ENCODE results near the gene AKNA.
A peak's percentile ranks its signal among the peaks of the same experiment; 100 is the strongest.

Gene AKNA

DNA sequence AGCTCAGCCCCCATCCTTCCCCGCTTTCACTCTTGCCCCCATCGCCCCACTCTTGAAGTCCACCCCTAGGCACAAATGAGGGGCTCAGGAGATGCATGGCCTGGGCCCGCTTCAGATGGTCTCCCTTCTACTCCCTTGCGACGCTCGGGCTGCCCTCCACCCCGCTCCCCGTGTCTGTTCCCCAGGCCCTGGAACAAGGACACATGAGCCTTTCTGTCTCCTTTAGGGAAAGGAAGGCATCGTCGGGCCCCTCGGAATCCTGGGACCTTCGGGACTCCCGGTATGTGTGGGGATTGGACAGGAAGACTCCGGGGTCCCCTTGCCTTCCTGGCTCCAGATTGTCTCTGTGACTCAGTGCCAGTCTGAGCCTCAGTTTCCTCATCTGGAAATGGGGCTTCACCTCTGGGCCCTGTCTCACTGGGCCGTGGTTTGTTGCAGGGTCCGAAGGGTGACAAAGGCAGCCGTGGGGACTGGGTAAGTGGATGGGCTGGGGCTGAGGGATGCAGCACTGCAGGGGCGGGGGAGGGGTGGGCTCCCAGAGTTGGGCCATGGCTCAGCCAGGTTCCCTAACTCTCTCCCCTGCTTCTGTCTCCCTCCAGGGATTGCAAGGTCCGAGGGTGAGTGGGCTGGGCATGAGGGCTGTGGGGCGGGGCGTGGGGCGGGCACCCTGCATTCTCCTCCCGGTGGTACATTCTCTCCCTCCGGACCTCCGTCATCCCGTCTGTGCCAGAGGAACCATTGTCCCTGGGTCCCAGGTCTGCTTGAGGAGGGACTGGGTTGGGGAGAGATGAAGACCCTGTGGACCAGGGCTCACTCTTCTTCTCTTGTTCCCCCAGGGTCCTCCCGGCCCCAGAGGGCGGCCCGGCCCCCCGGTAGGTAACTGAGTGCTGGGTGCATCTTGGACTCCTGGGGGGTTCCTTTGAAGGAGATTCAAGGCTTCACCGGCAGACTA, 86.7 kb downstream of the AKNA start:
- DNase-seq: no peak

DNA sequence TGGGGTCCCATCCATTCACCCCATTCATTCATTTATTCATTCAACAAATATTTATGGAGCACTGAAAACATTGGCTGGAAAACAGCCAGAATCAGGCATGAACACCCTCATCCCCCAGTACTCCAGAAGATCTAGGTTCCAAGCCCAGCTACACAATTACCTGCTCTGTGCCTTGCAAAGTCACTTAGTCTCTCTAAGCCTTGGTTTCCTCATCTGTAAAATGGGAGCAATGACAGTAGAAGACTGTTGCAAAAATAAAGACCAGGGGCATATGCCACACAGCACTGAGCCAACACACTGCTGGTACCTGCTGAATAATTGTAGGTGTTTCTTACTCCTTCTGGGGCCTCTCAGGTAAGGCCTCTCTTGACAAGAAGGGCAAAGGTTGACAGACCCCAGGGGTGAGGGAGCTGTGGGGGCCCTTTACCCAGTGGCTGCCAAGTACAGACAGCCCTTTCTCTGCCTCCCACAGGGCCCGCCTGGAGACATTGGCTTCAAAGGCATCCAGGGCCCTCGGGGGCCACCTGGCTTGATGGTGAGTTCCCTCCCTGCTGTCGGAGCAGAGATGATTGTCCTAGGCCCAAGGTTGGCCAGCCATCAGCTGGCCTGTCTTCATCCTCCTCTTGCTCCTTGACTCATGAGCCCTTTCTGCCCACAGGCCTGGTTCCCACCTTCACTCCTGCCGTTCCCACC, 87.5 kb downstream of the AKNA start:
- no peak for DNase-seq

DNA sequence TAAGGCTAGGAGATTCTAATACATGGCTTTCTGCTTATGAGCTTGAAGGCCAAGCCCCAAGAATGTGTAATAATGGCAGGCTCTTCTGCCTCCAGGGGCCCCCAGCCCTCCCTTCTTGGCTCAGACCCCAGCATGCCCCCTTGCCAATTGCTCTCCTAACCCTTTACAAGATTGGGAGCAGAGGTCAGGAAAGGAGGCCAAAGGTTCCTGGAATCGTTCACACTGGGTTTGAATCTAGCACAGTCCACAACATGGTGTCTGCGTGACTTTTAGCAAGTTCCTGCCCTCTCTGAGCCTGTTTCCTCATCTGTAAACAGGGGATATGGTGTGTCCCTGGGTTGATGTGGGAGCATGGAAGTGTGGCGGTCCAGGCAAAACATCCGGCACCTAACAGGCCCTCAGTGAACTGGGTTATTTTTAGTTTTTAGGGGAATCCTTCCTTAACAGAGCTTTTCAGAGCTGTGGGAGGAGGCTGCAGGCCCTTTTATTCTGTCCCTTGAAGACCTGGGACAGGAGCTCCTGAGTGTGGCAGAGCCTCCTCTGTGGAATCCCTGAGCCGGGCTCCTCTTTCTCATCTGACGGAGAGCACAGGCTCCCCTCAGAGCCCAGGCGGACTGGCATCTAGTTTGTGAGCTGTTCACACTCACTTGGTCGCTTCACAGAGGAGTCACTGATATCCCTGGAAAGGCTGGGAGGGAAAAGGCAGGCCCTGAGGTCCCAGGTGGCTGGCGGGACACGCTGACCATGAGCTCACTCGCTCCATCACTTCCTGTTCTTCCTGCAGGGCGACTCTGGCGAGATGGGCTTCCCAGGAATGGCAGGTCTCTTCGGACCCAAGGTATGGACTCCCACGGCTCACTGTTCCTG, 88.3 kb downstream of the AKNA start:
- DNase-seq: no peak

DNA sequence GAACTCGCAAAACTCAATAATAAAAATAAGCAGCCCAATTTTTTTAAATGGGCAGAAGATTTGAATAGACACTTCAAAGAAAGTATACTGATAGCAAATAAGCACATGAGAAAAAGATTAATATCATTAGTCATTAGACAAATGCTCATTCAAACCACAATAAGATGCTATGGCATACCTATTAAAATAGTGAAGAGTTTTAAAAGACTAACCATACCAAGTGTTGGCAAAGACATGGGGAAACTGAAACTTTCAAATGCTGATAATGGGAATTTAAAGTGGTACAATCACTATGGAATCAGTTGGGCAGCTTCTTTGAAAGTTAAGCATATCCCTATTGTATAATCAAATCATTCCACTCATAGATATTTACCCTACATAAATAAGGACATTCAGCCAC, 91.4 kb downstream of the AKNA start:
- DNase-seq: no peak

DNA sequence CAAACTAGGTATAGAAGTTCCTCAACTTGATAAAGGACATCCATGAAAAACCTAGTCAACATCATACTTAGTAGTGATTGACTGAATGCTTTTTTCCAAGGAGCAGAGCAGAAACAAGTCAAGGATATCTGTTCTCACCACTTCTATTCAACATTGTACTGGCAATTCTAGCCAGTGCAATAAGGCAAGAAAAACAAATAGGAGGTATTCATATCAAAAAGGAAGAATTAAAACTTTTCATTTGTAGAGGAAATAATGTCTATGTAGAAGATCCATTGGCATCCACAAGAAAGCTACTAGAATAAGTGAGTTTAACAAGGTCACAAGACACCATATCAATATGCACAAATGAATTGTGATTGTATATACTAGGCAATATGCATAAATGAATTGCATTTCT, 93.1 kb downstream of the AKNA start:
- DNase-seq: no peak

DNA sequence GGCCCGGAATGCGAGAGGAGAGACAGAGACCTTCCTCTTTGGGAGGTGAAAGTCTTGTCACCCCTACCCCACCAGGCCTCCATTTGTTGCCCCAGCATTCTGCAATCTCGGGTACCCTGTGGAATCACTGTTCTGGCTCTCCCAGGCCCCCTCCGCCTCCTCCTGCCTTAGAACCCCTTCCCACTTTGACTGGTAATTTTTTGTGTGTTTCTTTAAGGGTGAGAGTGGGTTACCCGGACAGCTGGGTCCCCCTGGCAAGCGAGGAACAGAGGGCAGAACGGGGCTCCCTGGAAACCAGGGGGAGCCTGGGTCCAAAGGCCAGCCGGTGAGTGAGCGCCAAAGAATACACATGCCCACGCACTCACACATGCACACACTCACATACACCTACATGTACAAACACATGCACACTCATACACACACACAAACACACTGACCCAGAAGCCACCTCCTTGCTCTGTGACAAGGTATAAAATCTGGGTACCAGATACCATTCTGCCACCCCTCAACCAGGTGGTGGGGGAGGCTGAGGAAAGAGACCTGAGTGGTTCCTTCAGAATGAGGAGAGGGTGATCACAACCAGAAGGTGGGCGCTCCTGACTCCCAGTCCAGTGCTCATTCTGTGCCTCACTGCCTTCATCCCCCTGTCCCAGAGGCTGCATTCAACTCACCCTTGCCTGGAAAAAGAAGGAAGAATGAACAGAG, 95.7 kb downstream of the AKNA start:
- DNase-seq: no peak

DNA sequence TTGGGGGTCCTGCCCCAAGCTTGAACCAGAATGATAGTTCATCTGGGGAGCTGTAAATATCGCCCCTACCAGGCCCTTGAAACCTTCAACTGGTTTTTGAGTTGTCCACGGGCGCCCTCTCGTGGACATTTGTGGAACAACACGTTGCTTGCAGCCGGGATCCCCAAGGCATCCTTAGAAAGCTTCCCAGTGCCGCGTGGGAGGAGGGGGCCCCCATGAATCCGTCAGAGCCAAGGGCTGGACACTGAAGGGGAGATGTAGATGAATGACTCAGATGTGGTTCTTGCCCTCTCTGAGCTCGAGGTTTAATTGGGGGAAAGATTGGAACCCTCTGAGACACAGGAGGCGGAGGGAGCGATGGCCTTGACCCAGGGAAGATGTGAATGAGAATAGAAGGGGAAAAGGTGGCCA, 96.7 kb downstream of the AKNA start:
- DNase-seq: peak; percentile 73

DNA sequence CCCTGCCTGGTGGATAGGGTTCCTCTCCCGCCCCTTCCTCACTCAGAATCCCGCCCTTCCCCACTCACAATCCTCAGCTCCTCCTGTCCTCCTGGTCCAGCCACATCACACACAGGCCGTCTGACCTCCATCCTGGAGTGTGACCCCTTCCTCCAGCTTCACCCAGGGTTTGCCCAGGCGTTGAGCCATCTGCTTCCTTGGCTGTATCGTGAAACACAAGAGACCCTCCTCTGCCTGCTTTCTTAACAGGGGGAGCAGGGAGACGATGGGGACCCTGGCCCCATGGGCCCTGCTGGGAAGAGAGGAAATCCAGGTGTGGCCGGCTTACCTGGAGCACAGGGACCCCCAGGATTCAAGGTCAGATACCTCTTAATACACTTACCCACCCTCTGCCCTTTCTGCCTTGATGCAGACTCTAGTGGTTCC, 97.2 kb downstream of the AKNA start:
- no peak for DNase-seq

DNA sequence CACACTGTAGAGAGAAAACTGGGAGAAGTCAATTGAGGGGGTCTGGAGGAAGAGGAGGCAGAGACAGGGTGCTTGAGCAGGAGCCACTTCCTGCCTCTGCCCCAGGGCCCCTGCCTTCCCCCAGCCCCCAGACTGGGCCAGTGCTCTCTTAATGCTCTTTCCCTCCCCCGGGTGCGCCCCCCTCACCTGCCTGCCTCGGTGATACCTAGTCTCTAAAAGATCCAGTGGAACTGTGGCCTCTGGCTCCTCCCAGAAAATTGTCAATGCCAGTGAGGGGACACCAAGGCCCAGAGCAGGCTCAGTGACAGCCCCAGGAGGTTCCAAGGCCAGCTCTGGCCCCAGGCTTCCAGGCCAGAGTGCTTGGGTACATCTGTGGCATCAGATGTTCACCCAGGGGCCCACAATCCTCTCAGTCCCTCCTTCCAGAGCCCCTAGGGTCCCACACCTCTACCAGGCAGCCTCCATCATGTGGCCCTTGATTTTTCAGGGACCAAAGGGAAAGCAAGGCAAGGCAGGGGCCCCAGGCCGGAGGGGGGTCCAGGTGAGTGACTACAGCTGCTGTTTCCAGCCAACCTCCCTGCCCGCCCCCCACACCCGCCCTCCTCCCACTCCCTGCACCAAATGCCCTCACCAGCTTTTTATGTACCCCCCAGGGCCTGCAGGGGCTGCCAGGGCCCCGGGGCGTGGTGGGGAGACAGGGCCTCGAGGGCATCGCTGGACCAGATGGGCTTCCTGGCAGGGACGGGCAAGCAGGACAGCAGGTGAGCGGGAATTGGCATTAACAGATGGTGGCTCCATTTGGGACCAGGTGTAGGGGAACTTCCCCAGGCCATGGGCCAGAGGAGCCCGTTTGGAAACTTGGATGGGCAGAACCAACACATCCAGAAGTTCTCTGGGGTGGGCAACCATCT, 98.0 kb downstream of the AKNA start:
- no peak for DNase-seq

DNA sequence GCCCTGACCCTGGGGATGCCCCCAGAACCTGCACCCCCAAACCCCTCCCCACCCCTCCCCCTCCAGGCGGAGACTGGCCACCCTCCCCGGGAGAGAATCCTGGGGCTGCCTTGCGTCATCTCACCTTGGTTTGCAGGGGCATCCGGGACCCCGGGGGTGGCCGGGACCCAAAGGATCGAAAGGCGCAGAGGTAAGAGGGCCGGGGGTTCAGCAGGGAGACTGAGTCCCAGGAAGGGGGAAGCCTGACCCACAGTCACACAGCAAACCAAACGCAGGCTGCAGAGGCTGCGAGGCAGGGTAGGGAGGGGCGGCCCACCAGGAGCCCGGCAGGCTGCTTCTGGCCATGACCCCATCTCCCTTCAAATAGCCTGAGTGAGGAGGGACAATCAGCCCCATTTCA, 98.7 kb downstream of the AKNA start:
- DNase-seq: no peak

DNA sequence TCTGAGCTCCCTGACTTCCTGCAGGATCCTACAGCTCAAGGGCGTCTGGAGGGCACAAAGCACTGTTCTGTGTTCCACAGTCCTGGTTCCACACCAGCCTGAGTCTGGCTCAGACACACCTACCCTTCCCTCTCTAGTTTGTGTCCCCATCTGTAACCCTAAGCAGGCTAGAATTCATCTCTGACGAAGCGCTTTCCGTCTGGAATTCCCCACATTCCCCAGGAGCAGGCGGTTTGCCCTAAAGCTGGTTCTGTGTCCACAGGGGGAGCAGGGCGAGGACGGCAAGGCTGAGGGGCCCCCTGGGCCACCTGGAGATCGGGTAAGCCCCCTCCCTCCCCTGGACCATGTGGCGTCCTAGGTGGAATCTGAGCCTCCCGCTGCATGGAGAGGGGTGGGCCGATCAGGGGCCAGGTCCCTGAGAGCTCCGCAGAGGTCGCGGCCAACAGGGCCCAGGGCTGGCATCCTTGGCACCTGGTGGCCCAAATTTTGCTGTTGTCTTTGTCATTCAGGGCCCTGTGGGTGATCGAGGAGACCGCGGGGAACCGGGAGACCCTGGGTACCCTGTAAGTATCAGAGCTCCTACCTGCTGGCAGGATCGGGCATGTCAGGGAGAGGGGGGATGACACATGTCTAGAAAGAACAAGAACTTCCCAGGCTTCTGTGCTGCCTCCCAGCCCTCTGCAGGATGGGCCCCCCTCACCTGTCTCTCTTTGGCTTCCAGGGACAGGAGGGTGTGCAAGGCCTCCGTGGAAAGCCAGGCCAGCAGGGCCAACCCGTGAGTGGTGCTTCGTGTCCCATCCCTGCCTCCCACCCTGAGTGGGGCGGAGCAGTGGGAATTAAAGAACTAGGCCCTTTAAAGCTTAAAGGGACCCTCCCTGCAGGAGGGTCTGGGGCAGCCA, 99.3 kb downstream of the AKNA start:
- peak; percentile 83 for DNase-seq

DNA sequence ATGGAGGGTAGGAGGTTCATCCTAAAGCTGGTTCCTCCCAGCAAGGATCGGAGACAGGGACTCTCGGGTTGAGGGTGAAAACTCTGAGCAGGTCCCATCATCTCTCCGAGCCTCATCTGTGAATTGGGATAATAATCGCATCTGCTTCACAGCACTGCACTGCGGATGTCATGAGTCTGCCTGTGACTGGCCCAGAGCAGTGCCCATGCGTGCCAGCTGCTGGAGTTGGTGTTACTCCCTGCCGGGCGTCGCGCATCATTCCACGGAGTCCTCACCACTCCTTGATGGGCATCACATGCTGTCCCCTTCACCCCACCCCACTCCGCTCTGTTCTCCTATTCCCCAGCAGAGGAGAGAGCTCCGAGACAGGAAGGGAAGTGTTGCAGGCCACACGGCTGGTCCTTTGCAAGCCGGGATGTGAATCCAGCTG, 100.0 kb downstream of the AKNA start:
- no peak for DNase-seq

DNA sequence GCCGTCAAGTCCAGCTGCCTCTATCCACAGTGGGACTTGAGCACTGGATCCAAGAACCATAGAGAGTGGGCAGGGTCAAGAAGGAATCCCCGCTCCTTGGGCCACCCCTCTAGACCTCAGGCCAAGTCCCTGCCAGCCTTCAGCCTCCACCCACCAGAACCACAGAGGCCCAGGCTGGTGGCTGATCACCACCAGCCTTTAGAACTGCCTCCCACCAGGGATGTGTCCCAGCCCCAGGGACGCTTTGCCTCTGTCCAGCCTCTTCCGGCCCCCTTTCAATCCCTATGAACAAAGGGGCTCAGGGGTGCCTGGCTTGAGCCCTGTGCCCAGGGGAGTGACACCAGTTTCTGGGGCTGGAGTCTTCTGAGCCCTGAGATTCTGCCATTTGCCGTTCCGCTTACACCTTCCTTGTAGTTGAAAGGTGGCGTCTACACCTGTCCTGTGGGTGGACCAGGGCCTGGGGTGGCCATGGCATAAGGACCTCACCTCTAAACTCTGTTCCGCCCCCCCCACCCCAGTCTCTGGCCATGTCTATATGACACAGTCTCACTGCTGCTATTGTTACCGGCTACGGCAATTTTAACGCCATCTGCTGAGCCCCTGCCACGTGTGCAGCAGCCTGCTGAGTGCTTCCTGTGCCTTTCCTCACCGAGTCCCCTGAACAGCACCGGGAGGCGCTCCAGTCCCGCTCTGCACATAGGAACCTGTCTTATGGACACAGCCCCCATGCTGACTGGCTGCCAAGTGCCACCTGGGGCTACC, 100.6 kb downstream of the AKNA start:
- peak; percentile 27 for DNase-seq

DNA sequence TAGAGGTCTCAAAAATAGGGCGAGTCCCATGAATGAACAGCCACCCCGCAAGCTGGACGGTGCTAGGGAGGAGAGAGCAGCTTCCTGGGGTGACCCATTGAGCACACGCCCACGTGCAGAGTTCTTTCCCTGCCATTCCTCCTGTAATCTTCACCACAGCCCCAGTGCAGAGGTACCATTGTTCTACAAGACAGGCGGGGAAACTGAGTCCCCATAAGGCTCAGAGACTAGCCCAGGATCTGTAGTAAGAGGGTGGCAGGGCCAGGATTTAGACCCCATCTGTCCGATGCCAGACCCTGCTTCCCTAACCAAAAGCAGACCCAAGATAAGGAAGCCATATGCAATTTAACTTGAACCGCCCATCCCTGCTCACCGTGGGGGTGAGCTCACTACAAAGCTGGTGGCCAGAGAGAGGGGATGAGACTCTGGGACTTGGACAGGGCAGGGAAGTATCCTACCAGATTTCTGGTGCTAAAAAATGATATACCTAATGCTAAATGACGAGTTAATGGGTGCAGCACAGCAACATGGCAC, 101.6 kb downstream of the AKNA start:
- no peak for DNase-seq

DNA sequence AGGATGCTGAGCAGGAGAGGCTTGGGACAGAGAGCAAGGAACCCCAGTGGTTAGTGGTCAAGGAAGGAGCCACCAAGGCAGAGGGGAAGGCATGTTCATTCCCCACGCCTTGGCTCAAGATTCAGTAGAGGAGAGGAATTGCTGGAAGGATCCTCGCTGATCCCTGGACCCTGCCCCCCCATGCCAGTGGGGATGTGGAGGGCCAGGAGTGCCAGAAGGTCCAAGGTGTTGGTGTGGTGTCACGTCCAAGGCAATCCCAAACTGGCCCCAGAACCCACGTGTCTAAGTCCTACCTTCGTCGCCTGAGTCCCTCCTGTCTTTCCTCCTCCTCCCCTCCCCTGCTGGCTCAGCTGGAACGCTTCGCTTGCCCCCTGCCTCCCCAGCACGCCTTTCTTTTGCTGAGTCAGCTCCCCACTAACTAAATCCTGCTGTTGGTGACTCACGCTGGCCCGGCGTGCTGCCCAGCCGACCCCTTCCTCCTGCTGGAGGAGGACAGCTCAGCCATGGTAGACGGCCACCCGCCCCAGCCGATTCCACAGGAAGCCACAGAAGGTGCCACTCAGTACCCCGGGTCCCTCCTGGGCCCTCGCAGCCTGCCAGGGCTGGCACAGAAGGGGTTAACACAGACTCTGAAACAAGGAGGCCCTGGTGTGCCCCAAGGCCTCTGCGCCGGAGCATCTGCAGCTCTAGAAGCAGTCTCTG, 102.5 kb downstream of the AKNA start:
- DNase-seq: peak; percentile 96

DNA sequence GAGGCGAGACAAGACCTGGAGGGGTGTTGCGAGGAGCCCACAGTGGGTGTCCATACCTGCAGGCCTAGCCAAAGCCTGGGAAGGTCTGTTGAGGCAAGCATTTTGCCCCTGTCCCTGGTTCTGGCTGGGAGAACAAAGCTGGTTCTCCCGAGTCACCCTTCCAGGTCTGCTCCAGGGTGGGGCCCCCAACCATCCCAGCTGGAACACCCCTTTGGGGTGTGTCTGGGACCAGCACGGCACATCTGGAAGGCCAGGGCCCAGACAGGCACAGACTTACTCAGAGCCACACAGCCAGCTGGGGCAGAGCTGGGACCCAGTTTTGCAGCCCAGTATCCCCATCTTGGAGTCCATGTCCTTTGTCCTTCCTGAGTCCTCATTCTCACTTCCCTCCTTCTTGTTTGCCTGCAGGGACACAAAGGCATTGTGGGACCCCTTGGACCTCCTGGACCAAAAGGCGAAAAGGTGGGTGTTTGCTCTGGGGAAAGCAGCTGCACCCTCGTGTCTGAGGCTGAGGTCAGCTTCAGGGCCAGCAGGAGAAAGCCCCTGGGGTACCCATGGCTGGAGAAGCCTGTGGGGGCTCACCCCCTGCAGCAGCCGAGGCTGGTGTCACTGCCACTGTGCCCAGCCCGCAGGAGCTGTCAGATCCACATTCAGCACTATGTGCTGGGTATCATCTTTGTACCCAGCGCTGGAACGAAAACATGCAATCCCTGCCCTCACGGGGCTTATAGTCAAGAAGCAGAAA, 103.3 kb downstream of the AKNA start:
- no peak for DNase-seq

Data from fibroblast of skin of scalp (primary cell).